HG02885 (cell line): ENCODE results near the gene GDPGP1.
"Not testable (repeated sequence)": the region's sequence is repeated elsewhere in the genome, so short reads cannot be mapped to it uniquely, and the experiment has no call there.

Source experiments
- ATAC-seq: cut with Tn5 transposase; IDR thresholded peaks from one replicate; pipeline ENCODE4 v1.9.1; 2021; ENCODE audit warnings: mild to moderate bottlenecking; ENCODE audit not compliant: unreplicated experiment, poor library complexity

The GDPGP1 gene

DNA sequence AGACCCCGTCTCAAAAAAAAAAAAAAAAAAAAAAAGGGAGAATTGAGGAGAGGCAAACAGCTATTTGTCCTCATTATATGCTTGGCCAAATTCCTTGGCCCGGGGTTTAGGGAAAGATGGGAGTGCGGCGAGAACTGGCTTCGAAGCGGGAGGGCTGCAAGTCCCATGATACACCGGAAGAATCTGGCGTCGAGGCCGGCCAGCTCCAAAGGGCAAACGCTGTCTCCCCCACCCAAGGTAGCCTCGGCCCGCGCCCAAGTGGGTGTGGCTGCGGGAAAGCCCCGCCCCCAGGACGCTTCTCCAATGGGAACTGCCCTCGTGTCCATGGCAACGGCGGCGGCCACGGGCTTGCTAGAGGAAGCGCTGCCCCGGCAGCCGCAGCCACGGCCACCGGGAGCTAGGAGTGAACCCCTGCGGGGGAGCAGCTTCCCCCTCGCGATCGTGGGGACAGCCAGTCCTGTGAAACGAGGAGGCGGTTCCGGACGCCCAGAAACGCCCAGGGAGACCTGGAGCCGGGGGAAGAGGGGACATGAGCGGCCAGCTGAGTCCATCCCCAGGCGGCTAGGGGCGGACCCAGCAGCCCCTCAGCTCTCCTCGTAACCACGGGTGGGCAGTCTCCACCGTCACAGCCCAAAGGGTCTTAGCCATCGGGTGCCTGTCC is 15.3 kb downstream of the GDPGP1 start, which contains the start of gene TTLL13:
TSS of gene TTLL13 (plus strand) at position 354 of the 661 bp plus-strand sequence. CDS start 1,075 bp downstream, outside the sequence.
- peak; percentile 59 for ATAC-seq

GRCh38 chr15:90257776-90258175 is 23.8 kb downstream of the GDPGP1 start:
- ATAC-seq = no peak

- ATAC-seq = peak; percentile 79
Measured at GRCh38 chr15:90259524-90259923, 25.5 kb downstream of the GDPGP1 start.

- not testable (repeated sequence) for ATAC-seq
Measured at GRCh38 chr15:90260731-90261130, 26.7 kb downstream of the GDPGP1 start.

DNA sequence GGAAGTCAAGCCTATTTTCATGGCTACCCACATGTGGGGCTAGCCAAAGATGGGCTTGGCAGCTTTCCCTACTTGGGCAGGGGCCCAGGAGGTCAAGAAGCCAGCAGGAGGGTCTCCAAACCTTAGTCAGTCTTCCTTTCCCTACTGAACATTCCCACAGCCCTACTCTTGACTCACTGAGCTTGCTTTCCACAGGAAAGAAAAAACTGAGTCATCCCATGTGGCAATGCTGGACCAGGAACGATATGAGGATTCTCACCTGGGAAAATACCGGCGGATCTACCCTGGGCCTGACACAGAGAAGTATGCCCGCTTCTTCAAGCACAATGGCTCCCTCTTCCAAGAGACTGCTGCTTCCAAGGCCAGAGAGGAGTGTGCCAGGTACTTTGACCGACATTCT is 27.8 kb downstream of the GDPGP1 start:
- no peak for ATAC-seq

DNA sequence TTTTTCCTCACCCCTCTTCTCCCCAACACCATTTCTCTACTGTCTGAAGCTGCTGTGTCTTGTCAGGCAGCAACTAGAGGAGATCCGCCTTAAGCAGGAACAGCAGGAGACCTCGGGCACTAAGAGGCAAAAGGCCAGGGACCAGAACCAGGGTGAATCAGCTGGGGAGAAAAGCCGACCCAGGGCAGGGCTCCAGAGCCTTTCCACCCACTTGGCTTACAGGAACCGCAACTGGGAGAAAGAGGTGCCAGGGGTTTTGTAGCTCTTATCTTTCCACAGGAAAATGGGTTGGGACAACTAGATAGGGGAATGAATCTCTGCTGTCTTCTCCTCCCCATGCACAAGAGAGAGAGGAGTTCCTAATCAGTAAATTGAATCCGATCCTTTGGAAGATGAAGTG is 28.4 kb downstream of the GDPGP1 start:
- ATAC-seq = no peak

DNA sequence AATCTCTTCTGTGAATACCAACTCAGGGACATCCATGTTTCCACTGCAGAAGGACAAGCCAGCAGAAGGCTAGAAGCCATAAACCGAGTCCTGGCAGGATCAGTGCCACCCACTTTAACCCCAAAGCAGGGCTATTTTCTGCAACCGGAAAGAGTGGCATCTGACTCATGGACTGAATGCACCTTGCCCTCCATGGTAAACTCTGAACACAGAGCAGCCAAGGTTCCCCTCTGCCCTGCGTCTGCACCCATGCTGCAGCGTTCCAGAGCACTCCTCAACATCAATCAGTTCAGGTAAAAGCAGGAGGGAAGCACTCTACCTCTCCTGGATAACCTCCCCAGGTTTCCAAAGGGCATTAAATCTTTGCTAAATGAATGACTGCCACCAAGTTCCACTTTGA is 30.7 kb downstream of the GDPGP1 start:
- no peak for ATAC-seq

DNA sequence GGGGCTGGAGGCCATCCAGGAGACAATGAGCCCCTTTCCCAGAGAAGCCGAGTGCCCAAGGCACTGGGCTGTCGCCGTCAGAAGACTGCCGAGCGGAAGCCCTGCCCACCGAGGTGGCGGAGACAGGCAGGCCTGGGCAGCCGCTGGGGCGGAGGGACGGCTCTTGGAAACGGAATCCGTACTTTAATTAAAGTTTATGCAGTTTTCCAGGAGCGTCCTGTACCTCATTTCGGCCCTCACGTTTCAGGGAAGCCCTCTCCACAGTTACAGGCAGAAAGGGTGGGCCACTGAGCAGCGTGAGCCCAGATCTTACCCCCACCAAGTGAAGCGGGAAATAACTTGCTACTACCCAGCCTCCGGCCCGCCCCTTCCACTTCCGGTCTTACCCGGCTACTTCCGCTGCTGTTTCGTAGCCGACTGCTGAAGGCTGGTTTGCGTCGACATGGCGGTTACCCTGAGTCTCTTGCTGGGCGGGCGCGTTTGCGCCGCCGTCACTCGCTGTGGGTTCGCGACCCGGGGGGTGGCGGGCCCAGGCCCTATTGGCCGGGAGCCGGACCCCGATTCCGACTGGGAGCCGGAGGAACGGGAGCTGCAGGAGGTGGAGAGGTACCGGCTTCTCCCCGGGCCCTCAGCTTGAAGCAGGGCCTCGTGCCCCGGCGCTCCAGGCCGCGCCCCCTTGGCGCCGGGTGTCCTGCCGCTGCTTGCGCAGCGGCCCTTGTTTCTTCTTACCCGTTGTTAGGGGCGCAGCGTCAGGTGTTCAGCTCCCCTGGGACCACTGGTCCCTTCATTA is 31.5 kb downstream of the GDPGP1 start, which contains the start of gene NGRN:
TSS of gene NGRN (plus strand) at position 402 of the 790 bp plus-strand sequence. CDS start at position 443, 41 bp downstream.
- peak; percentile 93 for ATAC-seq

- ATAC-seq = peak; percentile 15
Measured at GRCh38 chr15:90266061-90266431, 32.0 kb downstream of the GDPGP1 start.

- ATAC-seq = no peak
Measured at GRCh38 chr15:90266485-90266884, 32.5 kb downstream of the GDPGP1 start.

DNA sequence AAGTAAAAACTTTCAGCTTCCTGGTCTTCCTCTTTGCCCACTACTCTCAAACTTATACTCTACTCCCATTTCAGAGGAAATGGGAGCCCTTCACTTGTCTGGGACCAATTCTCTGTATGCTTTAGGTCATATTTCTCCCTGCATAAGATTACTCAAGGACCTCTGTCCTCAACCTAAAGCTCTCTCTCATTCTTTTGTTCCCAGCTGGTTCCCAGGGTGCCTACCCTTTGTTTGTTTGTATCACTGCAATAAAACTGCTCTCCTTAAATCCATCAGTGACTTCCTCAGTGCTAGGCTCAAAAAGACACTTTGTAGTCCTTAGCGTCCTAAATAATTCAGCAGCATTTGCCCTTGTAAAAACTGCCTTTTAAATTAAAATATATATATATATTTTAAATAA is 34.4 kb downstream of the GDPGP1 start:
- ATAC-seq = no peak

DNA sequence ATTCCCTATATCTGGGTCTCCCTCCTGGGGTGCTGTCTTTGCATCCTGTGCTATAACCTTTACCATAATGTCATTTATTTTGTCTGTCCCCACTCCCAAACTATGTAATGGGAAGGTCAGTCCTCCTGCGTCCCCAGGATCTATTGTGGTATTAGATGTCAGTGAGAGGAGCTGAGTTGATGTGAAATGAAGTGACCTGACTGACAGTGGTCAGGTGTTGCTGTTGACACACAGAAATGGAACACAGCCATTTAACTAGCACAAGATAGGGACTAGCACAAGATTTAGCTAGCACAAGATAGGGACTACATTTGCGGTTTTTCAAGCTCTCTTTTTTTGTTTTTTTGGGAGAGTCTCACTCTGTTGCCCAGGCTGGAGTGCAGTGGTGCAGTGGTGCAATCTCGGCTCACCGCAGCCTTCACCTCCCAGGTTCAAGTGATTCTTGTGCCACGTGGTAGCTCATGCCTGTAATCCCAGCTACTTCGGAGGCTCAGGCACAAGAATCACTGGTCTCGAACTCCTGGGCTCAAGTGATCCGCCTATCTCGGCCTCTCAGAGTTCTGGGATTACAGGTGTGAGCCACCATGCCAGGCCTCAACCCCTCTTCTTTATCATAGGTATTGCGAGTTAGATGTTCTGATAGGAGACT is 36.6 kb downstream of the GDPGP1 start:
- no peak for ATAC-seq

DNA sequence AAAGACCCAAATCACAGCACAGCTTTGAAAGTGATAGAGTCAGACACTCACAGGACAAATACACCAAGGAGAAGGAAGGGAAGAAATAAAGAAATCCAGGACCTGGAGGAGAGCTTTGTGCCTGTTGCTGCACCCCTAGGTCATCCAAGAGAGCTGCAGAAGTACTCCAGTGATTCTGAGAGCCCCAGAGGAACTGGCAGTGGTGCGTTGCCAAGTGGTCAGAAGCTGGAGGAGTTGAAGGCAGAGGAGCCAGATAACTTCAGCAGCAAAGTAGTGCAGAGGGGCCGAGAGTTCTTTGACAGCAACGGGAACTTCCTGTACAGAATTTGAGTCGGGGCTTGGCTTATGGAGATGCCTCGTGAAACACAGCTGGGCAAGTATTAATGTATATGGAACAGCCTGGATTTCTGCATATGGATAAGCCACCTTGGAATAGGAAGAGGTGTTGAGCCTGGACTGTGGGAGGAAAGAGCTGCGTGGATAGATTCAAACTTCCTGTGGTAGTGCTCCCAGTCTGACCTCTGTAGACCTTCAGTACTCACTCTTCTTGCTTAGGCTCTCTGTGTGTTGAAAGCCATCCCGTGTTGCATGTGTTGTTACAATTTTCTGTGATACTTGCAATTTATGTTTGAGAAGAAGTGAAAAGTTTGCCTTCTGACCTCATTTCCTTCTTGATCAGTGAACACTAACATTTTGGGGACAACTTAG is 37.6 kb downstream of the GDPGP1 start:
- no peak for ATAC-seq

- not testable (repeated sequence) for ATAC-seq
Measured at GRCh38 chr15:90278467-90278866, 44.5 kb downstream of the GDPGP1 start.

DNA sequence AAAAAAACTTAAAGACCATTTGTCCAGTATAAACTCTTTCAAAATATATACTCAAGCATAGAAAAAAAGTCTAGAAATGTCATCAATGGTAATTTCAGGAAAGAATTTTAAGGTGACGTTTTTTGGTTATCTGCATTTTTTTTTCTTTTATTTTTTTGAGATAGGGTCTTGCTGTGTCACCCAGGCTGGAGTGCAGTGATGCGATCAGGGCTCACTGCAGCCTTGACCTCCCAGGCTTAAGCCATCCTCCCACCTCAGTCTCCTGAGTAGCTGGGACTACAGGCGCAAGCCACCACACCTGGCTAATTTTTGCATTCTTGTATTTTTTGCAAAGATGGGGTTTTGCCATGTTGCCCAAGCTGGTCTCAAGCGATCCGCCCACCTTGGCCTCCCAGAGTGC is 46.7 kb downstream of the GDPGP1 start:
- not testable (repeated sequence) for ATAC-seq

DNA sequence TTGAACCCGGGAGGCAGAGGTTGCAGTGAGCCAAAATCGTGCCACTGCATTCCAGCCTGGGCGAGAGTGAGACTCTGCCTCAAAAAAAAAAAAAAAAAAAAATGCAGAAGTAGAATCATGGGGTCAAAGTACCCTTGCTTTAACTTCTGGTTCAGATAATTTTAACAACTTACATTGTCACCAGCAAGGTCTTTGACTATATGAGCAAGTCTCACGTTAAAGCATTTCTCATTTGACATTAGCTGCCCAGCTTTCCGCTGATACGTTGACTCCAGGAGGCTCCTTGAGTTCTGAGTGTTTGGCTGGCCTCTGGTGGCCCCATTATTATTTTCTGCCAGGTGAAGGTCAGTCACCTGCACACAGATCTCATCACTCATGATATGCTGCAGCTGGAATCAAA is 47.6 kb downstream of the GDPGP1 start:
- not testable (repeated sequence) for ATAC-seq

DNA sequence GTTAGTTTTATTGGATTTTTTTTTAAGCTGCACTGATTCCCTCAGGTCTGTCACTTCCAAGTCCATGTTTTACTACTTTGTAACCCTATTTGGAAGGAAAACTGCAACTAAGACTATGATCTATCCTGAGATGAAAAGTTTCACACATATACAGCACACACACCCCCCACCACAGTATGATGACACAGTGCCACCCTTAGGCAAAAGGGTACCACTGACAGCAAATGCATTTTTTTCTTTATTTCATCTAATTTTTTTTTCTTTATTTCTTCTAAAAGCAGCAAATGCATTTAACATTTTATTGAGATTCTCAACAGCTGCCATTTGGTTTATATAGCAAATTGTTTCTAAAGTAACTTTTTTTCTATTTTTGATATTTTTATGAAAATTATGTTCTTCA is 52.7 kb downstream of the GDPGP1 start:
- ATAC-seq = no peak

DNA sequence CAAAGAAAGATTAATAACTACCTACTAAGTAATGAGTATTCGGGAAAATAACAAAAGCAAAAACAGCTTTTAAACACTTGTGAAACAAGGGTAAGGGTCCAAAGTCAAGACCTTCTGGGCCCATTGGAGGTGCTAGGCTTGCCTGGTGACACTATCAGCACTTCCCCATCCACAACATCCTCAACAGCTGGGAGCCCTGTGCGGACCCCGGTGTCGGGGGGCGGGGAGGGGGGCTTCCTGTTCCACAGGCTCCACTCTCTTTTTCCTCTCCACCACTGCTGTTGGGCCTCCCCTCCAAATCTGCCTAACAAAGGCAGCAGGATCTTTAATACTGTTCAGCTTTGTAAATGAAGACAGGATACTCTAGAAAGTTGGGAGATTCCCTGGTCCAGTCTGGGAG is 53.1 kb downstream of the GDPGP1 start:
- no peak for ATAC-seq

DNA sequence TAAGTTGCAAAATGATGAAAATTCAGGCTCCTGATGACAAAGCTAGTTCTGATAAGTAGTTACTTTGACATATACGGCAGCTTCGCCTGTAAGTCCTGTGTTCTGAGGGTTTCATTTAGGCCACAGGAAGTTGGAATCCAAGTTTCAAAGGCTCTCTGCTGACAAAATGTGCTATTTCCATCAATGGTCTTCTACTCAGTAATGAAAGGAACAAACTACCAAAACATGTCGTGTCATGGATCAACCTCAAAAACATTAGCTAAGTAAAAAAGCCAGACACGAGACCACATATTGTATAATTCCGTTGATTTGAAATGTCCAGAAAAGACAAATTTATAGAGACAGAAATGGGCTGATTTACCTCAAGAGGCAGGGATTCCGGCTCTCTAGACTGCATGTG is 53.9 kb downstream of the GDPGP1 start:
- ATAC-seq = no peak

- ATAC-seq = no peak
Measured at GRCh38 chr15:90291679-90292356, 57.8 kb downstream of the GDPGP1 start.
